Astrocyte of the spinal cord (primary cell): ENCODE measurements around the gene ADCY5.

Experiments used
- DNase-seq: peaks from one replicate; pipeline ENCODE4 v3.0.0; 2011; ENCODE audit warnings: low read depth, low spot score
- H3K4me3 ChIP-seq: 2 replicates; pipeline ENCODE4 v1.5.1; 2011; ENCODE audit warnings: low read depth, mild to moderate bottlenecking, low read length, moderate library complexity
- in situ Hi-C: cut with HindIII; loops from 2 replicates; pipeline ENCODE4 v1.10.0; 2017; ENCODE audit warnings: low sequenced_read_pairs
- TF ChIP-seq, protein P1 (sequence below): IDR thresholded peaks from 2 replicates; pipeline ENCODE4 v1.5.1; 2012; ENCODE audit warnings: low read depth, mild to moderate bottlenecking, low read length, inconsistent platforms

Gene ADCY5

DNA sequence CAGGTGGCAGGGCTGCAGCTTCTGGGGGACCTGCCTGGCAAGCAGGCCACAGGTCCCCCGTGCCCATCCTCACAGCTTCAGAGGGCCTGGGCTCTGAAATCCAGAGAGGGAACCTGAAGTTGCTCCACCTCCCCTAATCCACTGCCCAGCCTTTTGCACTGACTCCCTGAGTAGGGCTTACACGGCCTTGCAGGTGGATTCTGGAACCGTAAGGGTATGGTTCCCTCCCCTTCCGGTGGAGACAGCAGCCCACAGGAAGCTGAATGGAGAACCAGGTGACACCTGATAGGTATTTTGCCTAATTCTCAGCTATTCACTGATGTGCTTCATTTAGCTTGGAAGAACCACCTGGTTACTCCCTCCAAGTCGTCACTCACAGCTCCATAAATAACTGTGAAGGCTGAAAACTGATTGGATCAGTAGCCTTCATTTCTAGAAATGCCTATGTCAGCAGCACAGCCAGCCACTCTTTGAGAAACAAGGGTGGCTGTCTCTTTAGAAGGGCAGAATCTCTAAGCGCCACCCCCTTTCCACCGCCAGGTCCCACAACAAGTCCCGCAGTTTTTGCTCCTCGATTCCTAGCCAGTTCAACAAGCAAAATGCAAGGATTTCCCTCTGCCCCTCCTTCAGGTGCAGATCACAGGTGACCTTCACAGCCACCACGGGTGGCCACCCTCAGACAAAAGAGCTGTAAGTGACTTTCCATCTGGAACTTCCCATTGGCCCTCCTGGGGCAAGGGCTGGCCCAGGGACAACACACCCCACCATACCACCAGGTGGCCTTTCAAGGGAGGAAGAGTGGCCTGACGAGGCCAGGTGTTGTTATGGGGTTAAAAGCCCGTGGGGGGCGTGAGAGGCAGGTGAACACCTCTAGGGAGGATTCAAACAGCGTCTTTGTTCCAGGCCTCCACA is 134.3 kb downstream of the ADCY5 start:
- no peak for DNase-seq
- no peak overlapping the region for H3K4me3 ChIP-seq
- in situ Hi-C loops = no loop called here
- TF ChIP-seq, protein P1, sequence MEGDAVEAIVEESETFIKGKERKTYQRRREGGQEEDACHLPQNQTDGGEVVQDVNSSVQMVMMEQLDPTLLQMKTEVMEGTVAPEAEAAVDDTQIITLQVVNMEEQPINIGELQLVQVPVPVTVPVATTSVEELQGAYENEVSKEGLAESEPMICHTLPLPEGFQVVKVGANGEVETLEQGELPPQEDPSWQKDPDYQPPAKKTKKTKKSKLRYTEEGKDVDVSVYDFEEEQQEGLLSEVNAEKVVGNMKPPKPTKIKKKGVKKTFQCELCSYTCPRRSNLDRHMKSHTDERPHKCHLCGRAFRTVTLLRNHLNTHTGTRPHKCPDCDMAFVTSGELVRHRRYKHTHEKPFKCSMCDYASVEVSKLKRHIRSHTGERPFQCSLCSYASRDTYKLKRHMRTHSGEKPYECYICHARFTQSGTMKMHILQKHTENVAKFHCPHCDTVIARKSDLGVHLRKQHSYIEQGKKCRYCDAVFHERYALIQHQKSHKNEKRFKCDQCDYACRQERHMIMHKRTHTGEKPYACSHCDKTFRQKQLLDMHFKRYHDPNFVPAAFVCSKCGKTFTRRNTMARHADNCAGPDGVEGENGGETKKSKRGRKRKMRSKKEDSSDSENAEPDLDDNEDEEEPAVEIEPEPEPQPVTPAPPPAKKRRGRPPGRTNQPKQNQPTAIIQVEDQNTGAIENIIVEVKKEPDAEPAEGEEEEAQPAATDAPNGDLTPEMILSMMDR = no peak

DNA sequence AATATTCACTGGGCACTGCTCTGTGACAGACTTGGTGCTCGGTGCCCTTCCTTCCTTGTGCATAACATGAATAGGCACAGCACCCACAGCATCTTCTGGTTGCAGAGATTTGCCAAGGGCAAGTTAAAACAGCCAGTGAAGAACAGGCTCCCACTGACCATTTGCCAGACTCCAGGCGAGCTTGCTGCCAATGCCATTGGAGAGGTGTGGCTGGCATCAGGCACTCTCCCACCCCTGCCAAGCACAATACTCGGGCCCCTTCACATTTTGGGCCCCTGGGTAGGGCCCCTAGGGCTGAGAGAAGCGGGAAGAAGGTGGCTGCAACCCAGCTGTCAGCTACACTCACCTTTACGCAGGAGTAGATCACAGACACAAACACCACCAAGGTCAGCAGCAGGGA is 135.0 kb downstream of the ADCY5 start:
- H3K4me3 ChIP-seq = no peak overlapping the region
- TF ChIP-seq, protein P1 = no peak
- in situ Hi-C loops = no loop called here
- no peak for DNase-seq

DNA sequence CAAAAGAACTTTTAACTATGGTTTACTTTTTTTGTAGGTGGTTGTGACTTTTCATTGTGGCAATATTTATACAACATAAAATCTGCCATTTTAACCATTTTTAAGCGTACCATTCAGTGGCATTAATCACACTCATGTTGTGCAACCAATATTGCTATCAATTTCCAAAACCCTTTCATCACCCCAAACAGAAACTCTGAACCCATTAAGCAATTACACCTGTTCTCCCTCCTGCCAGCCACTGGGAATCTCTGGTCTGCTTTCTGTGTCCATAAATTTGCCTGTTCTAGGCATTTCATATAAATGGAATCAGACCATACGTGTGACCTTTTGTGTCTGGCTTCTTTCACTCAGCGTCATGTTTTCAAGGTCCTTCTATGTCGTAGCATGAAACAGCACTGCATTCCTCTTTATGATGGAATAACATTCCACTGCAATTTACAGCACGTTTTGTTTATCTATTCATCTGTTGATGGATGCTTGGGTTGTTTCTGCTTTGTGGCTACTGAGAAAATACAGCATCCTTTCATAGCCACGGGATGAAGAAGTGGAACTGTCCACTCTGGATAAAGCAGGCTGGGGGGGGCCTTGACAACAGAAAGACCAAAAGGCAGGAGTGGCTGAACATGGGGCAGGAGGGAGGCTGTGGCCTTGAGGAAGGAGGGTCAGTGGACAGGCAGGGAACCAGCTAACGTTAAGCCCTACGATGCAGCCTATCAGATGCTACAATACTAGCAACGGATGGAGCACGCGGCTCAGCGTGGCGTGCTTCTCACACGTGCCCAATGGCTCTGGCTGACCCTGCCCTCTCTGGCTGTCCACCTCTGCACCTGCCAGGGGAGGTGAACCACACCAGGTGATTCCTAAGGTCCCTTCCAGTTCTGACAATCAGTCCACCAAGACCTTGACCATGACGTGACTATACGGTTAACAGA is 136.3 kb downstream of the ADCY5 start:
- in situ Hi-C loops = no loop called here
- no peak for DNase-seq
- TF ChIP-seq, protein P1 = no peak
- H3K4me3 ChIP-seq = no peak overlapping the region

DNA sequence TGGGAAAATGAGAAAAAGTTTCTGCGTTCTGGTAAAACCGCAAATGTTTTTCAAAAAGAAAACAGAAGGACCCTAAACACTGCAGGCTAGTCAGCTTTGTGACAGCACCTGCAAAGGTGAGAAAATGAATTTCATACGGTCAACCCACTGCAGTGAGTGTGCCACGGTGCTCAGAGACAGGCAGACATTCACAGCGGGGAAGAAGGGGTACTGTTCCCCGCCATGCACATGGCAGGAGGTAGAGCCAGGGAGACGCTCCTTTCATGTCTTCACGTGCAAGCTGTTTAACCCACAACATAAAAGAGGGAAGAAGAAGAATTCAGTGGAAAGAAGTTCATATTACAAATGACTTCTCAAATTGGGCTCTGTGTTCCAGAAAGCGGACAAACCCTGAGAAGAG is 137.7 kb downstream of the ADCY5 start:
- in situ Hi-C loops = no loop called here
- DNase-seq = no peak
- TF ChIP-seq, protein P1 = no peak
- no peak overlapping the region for H3K4me3 ChIP-seq

DNA sequence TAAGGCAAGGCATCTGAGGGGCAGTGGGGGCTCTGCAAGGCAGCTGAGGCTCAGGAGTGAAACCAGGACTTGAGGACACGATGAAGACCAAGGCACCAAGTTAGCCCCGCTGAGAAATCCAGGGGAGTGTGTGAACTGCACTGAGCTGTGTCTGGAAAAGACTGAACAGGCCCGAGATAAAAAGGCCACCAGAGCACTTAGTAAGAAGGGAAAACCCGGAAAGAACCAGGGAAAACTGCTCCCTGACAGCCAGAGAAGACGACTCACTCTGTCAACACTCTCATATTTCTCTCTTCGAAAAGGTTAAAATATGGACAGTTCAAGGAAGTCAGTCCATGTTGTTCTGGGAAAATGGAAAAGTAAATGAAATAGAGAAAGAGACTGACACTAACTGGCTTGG is 138.1 kb downstream of the ADCY5 start:
- in situ Hi-C loops = no loop called here
- no peak for DNase-seq
- TF ChIP-seq, protein P1 = no peak
- H3K4me3 ChIP-seq = no peak overlapping the region

DNA sequence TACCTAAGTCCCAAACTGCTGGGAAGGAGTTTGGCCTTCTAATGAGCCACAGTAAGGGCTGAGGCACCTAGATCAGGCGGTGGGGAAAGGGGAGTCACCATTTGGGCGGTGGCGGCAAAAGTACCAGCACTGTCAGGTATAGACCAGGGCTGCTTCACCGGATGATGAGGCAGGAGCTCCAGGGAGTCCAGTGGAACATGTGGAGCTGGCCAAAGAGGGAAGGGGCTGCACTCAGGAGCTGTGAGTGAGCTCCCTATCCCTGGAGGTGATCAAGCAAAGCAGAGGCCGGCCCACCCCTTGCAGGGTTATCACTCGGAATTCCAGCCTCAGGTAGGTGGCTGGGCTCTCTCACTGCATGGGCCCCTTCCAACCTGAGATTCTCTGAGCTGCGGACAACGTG is 138.7 kb downstream of the ADCY5 start:
- in situ Hi-C loops = no loop called here
- TF ChIP-seq, protein P1 = no peak
- no peak for DNase-seq
- H3K4me3 ChIP-seq = no peak overlapping the region
